Fibroblast of skin of abdomen (primary cell): ENCODE results near the gene CTNNA3.
A peak's percentile ranks its signal among the peaks of the same experiment; 100 is the strongest.
"Not testable (repeated sequence)": the region's sequence is repeated elsewhere in the genome, so short reads cannot be mapped to it uniquely, and the experiment has no call there.

Experiments used
- DNase-seq: peaks from one replicate; pipeline ENCODE4 v3.0.0-alpha.2; 2013

The CTNNA3 gene

GRCh38 chr10:67602268-67602950, 93.6 kb downstream of the CTNNA3 start:
- DNase-seq, result peak; percentile 98

GRCh38 chr10:67599597-67599996, 96.4 kb downstream of the CTNNA3 start:
- no peak for DNase-seq

- DNase-seq, result no peak
These were observed 99.4 kb downstream of the CTNNA3 start for GRCh38 chr10:67596641-67597040.

GRCh38 chr10:67587771-67588170, 108.2 kb downstream of the CTNNA3 start:
- DNase-seq, result no peak

- DNase-seq, result no peak
These were observed 120.5 kb downstream of the CTNNA3 start for GRCh38 chr10:67575532-67575931.

GRCh38 chr10:67573484-67573883, 122.5 kb downstream of the CTNNA3 start:
- DNase-seq, result no peak

- no peak for DNase-seq
These were observed 124.5 kb downstream of the CTNNA3 start for GRCh38 chr10:67571503-67571902.

GRCh38 chr10:67558311-67558710, 137.7 kb downstream of the CTNNA3 start:
- not testable (repeated sequence) for DNase-seq

GRCh38 chr10:67553254-67553653, 142.7 kb downstream of the CTNNA3 start:
- DNase-seq, result no peak

GRCh38 chr10:67550838-67551402, 145.1 kb downstream of the CTNNA3 start:
- DNase-seq, result no peak

- peak; percentile 9 for DNase-seq
These were observed 145.9 kb downstream of the CTNNA3 start for GRCh38 chr10:67550046-67550445.

- DNase-seq, result peak; percentile 49
These were observed 146.6 kb downstream of the CTNNA3 start for GRCh38 chr10:67549390-67549789.

- no peak for DNase-seq
These were observed 154.6 kb downstream of the CTNNA3 start for GRCh38 chr10:67541411-67541810.

- DNase-seq, result peak; percentile 22
These were observed 156.7 kb downstream of the CTNNA3 start for GRCh38 chr10:67539312-67539711.

GRCh38 chr10:67537906-67538305, 158.1 kb downstream of the CTNNA3 start:
- no peak for DNase-seq

- no peak for DNase-seq
These were observed 162.6 kb downstream of the CTNNA3 start for GRCh38 chr10:67533376-67533775.

- DNase-seq, result not testable (repeated sequence)
These were observed 165.0 kb downstream of the CTNNA3 start for GRCh38 chr10:67530990-67531389.

GRCh38 chr10:67527351-67527750, 168.6 kb downstream of the CTNNA3 start:
- no peak for DNase-seq

- no peak for DNase-seq
These were observed 174.4 kb downstream of the CTNNA3 start for GRCh38 chr10:67521546-67521945.

GRCh38 chr10:67520924-67521520, 175.0 kb downstream of the CTNNA3 start:
- peak; percentile 57 for DNase-seq

- DNase-seq, result no peak
These were observed 176.6 kb downstream of the CTNNA3 start for GRCh38 chr10:67519434-67519833.

GRCh38 chr10:67518756-67519155, 177.2 kb downstream of the CTNNA3 start:
- DNase-seq, result no peak

GRCh38 chr10:67518043-67518442, 178.0 kb downstream of the CTNNA3 start:
- no peak for DNase-seq

GRCh38 chr10:67506757-67507091, 189.3 kb downstream of the CTNNA3 start:
- no peak for DNase-seq
